HS-27A (cell line): ENCODE data around the gene BBOF1.
A peak's percentile ranks its signal among the peaks of the same experiment; 100 is the strongest.
"Not testable (repeated sequence)": the region's sequence is repeated elsewhere in the genome, so short reads cannot be mapped to it uniquely, and the experiment has no call there.

Source experiments
- DNase-seq: peaks from one replicate; pipeline ENCODE4 v3.0.0-alpha.2; 2012; ENCODE audit warnings: low read depth, missing footprints

The BBOF1 gene, protein sequence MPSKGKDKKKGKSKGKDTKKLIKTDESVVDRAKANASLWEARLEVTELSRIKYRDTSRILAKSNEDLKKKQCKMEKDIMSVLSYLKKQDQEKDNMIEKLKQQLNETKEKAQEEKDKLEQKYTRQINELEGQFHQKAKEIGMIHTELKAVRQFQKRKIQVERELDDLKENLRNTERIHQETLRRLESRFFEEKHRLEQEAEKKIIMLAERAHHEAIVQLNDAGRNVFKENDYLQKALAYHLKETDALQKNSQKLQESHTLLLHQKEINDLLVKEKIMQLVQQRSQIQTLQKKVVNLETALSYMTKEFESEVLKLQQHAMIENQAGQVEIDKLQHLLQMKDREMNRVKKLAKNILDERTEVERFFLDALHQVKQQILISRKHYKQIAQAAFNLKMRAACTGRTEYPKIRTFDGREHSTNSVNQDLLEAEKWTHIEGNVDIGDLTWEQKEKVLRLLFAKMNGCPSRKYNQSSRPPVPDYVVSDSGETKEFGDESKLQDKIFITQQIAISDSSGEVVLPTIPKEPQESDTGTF

DNA sequence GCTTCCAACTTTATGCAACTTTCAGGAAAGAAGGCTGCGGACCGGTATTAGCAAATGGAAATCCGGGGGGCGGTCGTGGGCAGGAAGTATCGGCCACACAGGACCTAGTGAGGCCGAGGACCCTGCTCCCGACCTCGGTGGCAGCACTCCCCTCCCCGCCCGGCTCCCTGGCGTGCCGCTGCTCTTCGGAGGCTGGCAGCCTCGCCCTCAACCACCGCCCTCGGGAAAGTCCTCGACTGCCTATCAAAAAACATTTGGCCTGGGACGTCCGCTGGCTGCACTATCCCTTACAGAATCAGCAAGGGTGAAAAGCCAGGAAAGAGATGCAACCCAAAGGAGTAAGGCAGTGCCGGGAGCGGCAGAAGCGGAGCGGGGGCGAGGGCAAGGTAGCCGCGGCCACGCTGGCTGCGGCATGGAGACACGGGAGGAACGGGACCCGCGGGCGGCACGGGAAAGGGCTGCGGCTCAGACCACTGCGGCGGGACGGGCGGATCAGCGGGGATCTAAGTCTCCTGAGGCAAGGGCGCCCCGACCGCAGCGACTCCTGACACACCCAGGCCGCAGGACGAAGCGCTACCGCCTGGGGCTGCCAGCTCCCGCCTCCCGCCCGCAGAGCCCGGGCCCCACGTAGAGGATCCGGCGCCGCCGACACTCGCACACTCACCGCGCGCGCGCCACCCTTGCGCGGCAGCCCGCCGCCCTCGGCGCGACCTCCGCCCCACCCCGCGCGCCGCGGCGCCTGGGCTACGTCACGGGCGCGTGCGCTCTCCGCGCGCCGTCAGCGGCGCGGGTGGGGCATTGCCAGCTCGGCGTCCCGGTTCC lies at the start of gene BBOF1, which contains the start of gene ENTPD5:
BBOF1 (plus strand) TSS at position 764 of the 822 bp plus-strand sequence. CDS start 130 bp downstream, outside the sequence.
ENTPD5 (minus strand) TSS at position 703 of the 822 bp plus-strand sequence. CDS start 31,186 bp downstream, outside the sequence.
- DNase-seq = peak; percentile 47

DNA sequence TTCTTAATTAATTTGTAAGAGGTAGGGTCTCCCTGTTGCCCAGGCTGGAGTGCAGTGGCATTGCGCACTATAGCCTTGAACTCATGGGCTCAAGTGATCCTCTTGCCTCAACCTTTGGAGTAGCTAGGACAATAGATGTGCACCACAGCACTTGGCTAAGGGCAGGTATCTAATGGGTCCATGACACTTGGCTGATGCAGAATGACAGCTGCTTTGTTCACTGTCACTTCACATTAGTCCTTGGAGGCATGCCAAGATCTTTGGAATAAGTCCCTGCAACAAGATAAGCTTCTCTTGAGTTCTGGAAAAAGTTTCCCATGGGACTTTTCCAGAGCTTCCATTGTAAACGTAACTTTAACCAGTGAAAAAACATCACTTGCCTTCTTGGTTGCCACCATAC lies 45.7 kb upstream of the BBOF1 start:
- DNase-seq = no peak

DNA sequence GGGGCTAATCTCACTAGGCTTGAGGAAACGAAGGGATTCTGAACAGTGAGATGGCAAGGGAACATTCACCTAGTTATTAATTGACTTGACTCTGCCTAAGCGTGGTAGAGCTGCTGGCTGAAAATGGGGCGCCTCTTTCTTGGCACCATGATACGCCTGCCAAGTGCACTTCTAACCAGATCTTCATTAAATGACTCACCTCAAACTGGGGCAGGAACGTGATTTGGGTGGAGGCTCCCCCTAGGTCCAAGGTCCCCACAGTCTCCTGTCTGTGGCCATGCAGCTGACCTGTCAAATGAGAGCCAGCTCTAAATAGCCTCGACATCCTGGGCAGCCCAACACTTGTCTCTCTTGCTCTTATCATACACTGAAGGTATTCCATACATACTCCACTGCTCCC lies 43.0 kb upstream of the BBOF1 start:
- no peak for DNase-seq

DNA sequence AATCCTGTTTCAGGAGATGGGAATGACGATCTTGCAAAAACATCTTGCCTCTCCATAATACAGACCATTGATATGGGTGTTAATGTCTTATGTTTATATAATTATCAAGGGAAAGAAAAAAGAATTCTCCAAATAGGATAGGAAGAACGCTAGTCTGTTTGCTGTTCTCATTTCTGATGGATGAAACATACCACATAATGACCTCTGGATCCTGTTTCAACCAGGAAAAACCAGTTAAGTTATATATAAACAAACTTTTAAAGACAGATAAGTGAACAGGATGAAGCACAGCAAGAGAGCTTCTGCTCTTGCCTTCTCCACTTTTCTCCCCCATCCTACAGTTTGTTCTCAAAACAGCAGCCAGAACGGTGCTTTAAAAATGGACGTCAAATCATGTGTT lies 41.3 kb upstream of the BBOF1 start:
- no peak for DNase-seq

DNA sequence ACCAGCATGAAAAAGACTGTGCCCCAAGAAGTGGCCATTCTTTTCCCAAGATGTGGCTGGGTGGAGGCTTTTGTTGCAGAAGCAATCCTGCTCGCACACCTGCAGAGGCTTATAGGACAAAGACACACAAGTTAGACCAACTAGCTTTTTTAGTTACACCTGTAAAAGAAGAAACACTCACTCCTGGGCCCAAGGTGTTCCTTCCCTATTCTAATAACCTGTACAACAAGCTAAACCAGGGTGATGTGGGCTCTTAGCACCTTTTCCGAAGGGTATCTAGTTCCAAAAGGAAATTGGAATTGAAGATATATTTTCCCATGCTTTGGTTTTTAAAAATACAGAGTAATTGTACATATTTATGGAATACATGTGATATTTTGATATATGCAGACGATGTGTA lies 31.1 kb upstream of the BBOF1 start:
- no peak for DNase-seq

DNA sequence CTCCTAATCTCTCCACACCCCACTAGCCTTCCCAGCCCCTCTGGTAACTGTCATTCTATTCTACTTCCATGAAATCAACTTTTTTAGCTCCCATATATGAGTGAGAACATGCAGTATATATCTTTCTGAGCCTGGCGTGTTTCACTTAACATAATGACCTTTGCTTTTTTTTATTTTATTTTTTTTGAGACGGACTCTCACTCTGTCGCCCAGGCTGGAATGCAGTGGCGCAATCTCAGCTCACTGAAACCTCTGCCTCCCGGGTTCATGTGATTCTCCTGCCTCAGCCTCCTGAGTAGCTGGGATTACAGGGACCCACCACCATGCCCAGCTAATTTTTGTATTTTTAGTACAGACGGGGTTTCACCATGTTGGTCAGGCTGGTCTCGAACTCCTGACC lies 30.5 kb upstream of the BBOF1 start:
- DNase-seq = not testable (repeated sequence)

DNA sequence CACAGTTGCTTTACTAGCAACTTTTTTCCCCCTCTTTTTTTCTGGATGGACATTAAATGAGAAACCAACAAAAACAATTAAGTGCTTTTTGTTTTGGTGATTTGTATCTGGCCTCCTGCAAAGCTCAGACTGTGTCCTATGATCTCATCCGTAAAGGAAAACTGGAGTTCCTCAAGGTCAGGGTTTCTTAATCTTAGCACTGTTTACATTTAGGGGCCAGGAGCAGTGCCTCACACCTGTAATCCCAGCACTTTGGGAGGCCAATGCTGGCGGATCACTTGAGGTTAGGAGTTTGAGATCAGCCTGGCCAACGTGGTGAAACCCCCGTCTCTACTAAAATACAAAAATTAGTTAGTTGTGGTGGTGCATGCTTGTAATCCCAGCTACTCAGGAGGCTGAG lies 28.1 kb upstream of the BBOF1 start:
- no peak for DNase-seq

DNA sequence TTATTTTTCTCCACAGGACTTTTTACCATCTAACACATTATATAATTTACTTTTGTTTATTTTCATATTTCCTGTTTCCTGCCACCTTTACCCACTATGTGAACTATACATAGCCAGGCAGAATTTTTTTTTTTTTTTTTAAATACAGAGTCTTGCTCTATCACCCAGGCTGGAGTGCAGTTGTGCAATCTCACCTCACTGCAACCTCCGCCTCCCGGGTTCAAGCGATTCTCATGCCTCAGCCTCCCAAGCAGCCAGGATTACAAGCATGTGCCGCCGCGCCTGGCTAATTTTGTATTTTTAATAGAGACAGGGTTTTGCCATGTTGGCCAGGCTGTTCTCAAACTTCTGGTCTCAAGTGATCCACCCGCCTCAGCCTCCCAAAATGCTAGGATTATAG lies 24.2 kb upstream of the BBOF1 start:
- not testable (repeated sequence) for DNase-seq

DNA sequence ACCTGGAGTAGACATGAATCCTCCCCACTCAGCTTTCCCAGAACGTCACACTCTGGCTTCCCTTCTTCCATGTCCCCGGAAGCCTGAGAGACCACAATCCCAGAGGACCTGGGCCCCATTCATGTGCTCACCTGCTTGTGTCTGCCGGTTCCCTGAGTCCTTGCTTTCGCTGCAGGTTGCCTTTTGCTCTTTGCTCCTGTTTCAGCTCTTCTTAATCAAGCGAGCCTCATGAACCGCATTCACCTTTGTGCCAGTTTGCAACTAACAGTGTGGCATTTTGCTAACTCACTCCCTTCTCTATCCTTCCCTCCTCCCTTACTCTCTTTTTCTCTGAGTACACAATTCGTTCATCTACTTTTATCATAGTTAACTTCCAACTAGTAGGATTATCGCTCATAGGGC lies 23.2 kb upstream of the BBOF1 start:
- no peak for DNase-seq

DNA sequence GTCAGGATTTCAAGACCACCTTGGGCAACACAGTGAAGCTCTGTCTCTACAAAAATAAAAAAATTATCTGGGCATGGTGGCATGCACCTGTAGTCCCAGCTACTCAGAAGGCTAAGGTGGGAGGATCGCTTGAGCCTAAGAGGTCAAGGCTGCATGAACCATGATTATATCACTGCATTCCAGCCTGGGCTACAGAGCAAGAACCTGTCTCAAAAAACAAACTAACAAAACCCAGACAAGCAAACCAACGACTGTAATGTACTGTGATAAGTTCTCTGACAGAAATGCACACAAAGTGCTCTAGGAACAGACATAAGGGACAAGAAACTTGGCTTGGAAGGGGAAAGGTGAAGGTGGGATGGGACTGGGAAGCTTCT lies 22.4 kb upstream of the BBOF1 start:
- DNase-seq = no peak

DNA sequence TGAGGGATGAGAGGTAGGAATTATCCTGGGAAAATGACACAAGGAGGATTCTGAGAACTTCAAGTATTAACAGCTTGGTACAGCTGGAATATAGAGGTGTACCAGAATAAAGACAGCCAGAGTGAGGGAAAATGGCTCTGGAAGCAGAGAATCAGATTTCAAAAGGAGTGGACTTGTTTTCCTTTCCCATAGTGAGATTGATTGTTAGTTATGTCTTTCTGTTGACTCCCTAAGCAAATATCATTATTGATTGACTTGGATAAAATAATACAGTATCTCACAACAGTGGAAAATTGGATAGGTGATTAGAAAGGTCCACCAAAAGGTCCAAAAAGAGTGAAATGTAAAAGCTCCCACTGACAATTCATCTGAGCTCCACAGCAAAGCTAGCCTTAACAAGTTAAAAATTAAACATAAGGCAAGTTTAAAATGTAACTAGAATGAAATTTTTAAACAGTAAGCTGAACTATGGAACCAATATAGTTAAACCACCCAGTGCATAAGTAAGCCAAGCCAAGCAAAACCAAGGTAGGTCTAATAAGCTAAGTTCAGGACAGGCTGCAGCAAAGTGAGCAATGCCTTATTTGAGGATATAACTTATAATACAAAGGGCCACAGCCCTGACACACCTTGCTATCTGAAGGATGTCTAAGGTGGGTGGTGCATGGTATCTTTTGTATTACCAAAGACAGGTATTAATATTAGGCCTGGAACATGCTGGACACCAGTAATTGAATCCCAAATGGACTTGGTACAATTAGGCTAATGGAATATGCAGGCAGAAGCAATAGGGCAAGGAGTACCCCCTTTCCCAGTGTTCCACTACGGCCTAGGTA lies 21.8 kb upstream of the BBOF1 start:
- DNase-seq = no peak

DNA sequence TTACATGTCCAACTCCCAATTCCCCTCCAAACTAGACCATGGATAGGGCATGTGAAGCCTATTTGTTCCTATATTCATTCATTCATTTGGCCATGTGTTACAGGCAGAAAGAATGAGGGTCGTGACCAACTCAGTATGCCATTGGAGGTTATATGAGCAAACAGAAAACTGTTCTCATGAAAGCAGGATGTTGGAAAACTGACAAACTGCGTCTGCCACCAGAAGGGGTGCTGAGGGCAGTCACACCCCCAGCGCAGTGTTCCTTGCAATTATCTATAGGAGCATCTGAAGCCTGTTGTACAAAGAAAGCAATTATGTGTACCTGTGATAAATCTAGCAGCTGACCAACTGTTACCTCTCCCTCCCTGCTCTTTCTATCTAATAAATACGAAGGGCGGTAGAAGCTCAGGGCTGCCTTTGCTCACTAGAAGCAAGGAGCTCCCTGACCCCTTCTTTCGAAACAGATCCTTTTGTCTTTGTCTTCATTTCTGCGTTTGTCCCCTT lies 21.2 kb upstream of the BBOF1 start:
- DNase-seq = no peak

DNA sequence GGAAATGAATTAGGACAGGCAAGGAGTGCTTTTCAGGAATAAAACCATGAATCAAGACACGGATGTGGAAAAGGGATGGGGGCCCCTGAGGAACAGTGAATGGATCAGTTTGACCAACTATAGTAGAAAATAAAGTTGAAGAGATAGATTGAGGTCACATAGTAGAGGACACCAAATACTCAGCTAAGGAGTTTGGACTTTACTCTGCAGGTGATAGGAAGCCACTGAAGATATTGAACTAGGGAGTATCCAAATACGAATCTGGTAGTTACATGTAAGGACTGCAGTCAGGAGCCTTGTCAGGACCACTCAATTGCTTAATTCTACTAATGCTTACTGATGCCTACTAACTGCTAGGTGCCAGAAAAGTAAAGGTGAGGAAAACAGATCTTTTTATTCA lies 20.4 kb upstream of the BBOF1 start:
- no peak for DNase-seq

DNA sequence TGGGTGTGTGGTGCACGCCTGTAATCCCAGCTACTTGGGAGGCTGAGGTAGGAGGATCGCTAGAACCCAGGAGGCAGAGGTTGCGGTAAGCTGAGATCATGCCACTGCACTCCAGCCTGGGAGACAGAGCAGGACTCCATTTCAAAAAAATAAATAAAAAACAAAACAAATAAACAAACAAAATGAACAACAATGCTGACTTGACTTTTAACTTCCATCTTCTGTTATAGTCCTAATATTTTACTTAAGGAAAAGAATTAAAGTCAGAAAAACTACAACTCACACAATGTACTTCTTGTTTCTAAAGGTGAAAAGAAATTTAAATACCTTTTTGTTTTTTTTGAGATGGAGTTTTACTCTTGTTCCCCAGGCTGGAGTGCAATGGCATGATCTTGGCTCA lies 13.5 kb upstream of the BBOF1 start:
- not testable (repeated sequence) for DNase-seq

DNA sequence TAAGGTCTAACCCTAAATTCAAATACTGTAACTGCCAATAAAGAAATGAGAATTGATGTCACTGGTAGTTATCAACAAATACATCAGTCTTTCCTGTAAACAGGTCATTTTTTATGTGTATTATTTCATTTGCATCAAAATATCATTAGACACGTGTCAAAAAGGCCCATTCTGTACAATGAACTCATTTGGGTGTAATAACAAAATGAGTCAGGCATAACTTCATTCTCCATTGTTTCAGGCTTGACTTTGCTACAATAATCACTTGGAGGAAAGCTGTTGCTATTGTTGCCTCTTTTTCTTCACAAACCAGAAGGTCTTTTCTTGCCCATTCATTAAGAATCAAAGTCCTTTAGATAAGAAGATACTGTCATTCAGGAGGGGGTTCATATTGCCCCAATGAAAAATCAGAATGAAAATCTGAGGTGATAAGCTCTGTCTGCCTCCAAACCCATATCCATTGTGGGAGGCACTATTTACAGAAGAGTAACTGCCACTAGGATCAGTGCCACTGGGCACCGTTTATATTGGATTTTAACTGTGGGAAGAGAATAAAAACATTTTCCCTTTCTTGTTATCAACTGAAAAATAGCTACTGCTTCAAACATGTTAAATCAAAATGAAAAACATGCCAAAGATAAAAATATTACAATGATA lies 10.2 kb upstream of the BBOF1 start:
- DNase-seq = no peak

DNA sequence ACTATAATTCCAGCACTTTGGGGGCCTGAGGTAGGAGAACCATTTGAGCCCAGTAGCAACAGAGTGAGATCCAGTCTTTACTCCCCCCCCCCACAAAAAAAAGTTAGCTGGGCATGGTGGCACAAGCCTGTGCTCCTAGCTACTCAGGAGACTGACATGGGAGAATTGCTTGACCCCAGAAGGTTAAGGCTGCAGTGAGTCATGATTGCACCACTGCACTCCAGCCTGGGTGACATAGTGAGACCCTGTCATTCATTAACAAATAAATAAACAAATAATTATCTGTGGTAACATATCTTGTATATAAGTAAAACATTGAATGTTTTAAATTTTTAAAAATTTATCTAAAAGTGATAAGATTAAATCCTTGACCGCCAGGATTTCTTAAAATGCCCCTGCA lies 4.8 kb upstream of the BBOF1 start:
- DNase-seq = no peak

DNA sequence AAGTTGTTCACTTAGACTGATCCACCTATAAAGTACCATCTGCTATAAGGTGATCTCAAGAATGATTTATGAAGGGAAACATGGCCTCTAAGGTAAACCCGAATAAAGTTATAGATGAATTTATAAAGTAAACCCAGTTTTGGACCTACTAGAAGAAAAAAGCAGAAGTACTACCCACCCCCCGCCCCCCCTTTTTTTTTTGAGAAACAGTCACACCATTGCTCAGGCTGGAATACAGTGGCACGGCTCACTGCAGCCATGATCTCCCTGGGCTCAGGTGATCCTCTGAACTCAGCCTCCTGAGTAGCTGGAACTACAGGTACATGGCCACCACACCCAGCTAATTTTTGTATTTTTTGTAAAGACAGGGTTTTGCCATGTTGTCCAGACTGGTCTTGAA lies 4.0 kb upstream of the BBOF1 start:
- DNase-seq = no peak

DNA sequence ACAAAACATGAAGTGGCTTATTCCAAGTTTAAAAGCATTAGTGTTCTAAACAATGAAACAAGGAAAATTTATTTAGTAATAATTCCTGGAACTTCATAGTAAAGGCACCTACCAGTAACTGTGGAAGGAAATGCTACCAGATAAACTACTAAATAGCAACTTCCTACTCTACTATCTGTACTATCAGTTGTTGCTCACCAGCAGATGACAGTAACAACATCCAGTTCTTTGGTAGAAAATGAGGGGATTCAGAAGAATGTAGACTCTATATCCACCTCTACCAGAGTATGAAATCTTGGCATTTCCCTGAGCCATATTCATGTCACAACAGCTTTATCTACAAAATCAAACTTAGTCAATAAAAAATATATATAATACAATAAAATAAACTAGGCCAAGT lies 3.2 kb upstream of the BBOF1 start:
- DNase-seq = no peak

DNA sequence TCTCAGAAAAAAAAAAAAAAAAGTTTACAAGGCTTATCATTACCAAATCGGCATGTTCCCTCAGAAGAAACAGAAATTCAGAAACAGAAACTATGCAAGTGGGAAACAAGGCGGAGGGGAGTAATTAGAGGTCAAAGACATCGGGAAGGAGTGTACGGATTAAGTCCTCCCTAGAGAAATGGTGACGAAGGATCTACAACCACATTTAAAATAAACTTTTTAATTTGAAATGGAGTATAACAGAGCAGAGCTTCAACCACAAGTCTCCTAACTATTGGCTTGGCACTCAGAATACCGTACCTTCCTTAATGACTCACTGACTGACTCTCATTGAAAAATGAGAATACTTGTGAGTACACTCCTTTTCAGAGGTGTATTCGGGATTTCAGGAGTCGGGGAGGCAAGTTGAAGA lies 969 bp upstream of the BBOF1 start:
- peak; percentile 50 for DNase-seq

DNA sequence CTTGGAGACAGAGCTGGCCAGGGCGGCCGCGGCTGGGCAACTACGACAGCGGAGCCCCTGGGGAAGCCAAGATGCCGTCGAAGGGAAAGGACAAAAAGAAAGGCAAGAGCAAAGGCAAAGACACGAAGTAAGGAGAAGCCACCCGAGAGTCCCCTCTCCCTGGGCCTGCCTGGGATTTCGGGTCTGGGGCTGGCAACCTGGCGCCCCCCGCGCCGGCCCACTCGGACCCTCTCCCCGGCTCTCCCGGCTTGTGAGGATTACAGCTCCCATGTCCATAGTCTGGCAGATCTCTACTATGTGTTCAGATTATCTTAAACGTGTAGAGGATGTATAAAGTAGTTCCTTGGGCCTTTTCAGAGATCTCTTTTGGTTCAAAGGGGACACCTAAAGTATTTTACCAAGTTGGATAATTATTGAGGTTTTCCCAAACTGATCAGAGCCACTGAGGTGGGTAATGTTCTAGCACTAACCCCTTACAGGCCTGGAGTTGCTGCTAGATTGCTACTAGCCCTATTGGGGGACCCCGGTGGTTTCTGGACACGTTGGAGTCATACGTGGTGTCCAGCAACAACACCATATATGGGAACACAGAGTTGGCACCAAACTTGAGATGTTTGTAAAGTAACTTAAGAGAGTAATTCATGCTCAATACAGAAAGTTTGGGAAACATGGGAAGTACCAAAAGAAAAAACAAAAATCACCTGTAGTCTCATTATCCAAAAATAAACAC lies 424 bp downstream of the BBOF1 start:
- peak; percentile 33 for DNase-seq

DNA sequence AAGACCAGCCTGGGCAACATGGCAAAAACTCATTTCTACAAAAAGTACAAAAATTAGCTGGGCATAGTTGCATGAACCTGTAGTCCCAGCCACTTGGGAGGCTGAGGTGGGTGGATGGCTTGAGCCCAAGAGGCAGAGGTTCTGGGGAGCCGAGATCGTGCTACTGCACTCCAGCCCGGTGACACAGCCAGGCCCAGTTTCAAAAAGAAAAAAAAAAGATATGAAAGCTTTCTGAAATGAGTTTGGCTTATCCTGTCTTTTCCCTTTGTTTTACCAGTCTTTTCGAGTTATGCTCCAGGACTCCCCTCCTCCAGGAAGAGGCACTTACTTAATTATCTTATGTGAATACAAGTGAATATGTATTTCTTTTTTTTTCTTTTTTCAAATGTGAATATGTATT lies 3.2 kb downstream of the BBOF1 start:
- DNase-seq = no peak
